Lung microvascular endothelial cell (primary cell): ENCODE measurements around the gene AHI1. TPM values are rescaled to one million over a fixed set of nuclear protein-coding genes. Genes with fewer than 3 reads are reported as not detected.

Experiments used
- DNase-seq, 2 donors: peaks; one replicate each; pipeline versions ENCODE4 v3.0.0 to v3.0.0-alpha.2; 2010; ENCODE audit warnings: low read depth in 2 of 2
- total RNA-seq: library from RNA; depleted of rRNA; stranded (reverse); fragments of >200 nt; gene quantifications from 2 replicates; pipeline ENCODE4 v1.2.1, GENCODE V29; 2014

The AHI1 gene
- total RNA-seq, 1 donor from 2014 or later: 7.9 TPM

DNA sequence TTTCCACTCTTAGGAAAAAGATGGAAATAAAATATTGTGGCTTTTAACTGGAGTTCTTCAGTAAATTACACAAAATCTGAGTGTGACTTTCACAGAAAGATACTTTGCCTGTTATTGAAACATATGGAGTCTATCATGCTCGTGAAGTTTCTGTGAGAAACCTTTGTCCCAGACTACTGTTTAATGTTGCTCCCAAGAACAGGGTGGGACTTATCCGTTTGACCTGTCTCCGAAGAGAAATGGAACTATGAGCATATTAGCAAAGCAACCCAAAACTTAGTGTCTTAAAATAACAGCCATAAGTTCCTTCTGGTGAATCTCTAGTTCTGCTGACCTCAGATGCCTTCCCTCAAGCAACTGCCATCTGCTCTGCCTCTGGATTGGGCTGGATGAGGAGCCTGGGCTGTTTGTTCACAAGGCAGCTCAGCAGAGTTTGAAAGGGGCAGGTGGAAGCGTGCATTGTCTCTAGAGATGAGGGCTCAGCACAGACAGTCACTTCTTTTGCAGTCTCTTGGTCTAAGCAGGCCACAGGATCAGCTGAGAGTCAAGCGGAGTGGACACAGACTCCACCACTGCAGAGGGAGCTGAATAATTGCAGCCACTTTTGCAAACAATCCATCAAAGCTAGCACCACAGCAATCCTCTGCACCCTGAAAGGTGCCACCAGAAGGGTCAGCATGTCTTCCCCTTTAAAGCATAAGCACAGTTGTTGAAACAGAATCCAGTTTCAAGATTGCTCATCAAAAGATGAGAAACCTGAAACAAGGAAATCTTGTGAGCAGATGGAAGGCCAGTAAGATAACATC is 263.7 kb downstream of the AHI1 start:
- no peak for DNase-seq
